Trophoblast cell (in vitro differentiated cells and primary cell): Measurements from ENCODE around the gene GLI2.

ENCODE experiments used
- DNase-seq, 2 donors: peaks; one replicate each; pipeline ENCODE4 v3.0.0-alpha.2; 2016
- H2AFZ ChIP-seq: 2 replicates; pipeline ENCODE4 v1.6.1; 2013; ENCODE audit warnings: low read length, moderate library complexity, mild to moderate bottlenecking; ENCODE audit not compliant: insufficient read depth, poor library complexity
- H2AK5ac ChIP-seq: 2 replicates; pipeline ENCODE4 v1.6.1; 2013; ENCODE audit warnings: mild to moderate bottlenecking, low read length
- H2BK120ac ChIP-seq: 2 replicates; pipeline ENCODE4 v1.6.1; 2013; ENCODE audit warnings: low read length, mild to moderate bottlenecking, moderate library complexity; ENCODE audit not compliant: insufficient read depth, poor library complexity
- H2BK12ac ChIP-seq: 2 replicates; pipeline ENCODE4 v1.6.1; 2013; ENCODE audit warnings: mild to moderate bottlenecking, low read length, moderate library complexity
- H2BK5ac ChIP-seq: 2 replicates; pipeline ENCODE4 v1.6.1; 2013; ENCODE audit warnings: low read length, low read depth, moderate library complexity, mild to moderate bottlenecking; ENCODE audit not compliant: poor library complexity
- H3K14ac ChIP-seq: 2 replicates; pipeline ENCODE4 v1.6.1; 2013; ENCODE audit warnings: mild to moderate bottlenecking, low read length
- H3K18ac ChIP-seq: 2 replicates; pipeline ENCODE4 v1.6.1; 2013; ENCODE audit warnings: mild to moderate bottlenecking, low read length
- H3K23ac ChIP-seq: 2 replicates; pipeline ENCODE4 v1.6.1; 2013; ENCODE audit warnings: low read length
- H3K27ac ChIP-seq: 2 replicates; pipeline ENCODE4 v1.5.1; 2013; ENCODE audit warnings: low read depth, mild to moderate bottlenecking, inconsistent platforms, low read length, moderate library complexity
- H3K27me3 ChIP-seq: 2 replicates; pipeline ENCODE4 v1.6.1; 2013; ENCODE audit warnings: inconsistent platforms, mild to moderate bottlenecking, low read length, moderate library complexity; ENCODE audit not compliant: insufficient read depth
- H3K36me3 ChIP-seq, 2 experiments: 1 replicate in 1 of 2; 2 replicates in 1 of 2; pipeline ENCODE4 v1.6.1; 2013; ENCODE audit warnings: low read length in 2 of 2, mild to moderate bottlenecking in 2 of 2, moderate library complexity in 1 of 2; ENCODE audit not compliant: insufficient read depth in 2 of 2, control insufficient read depth in 1 of 2
- H3K4ac ChIP-seq: 2 replicates; pipeline ENCODE4 v1.6.1; 2013; ENCODE audit warnings: low read depth, mild to moderate bottlenecking, low read length, moderate library complexity
- H3K4me1 ChIP-seq, 2 experiments: 1 replicate in 1 of 2; 2 replicates in 1 of 2; pipeline ENCODE4 v1.6.1; 2013; ENCODE audit warnings: low read length in 2 of 2, mild to moderate bottlenecking in 2 of 2, moderate library complexity in 1 of 2; ENCODE audit not compliant: insufficient read depth in 2 of 2, control insufficient read depth in 1 of 2
- H3K4me2 ChIP-seq: 2 replicates; pipeline ENCODE4 v1.6.1; 2013; ENCODE audit warnings: inconsistent platforms, mild to moderate bottlenecking, low read length, moderate library complexity
- H3K4me3 ChIP-seq: 2 replicates; pipeline ENCODE4 v1.5.1; 2013; ENCODE audit warnings: mild to moderate bottlenecking, low read depth, low read length, inconsistent platforms
- H3K79me1 ChIP-seq: one replicate; pipeline ENCODE4 v1.6.1; 2013; ENCODE audit warnings: low read length
- H3K79me2 ChIP-seq: 2 replicates; pipeline ENCODE4 v1.6.1; 2013; ENCODE audit warnings: low read length, mild to moderate bottlenecking; ENCODE audit not compliant: control insufficient read depth, insufficient read depth, poor library complexity
- H3K9ac ChIP-seq: 2 replicates; pipeline ENCODE4 v1.6.1; 2013; ENCODE audit warnings: mild to moderate bottlenecking, low read length
- H3K9me3 ChIP-seq: 2 replicates; pipeline ENCODE4 v1.6.1; 2013; ENCODE audit warnings: low read depth, mild to moderate bottlenecking, control low read depth, inconsistent platforms, low read length; ENCODE audit not compliant: insufficient read depth
- H4K12ac ChIP-seq: 2 replicates; pipeline ENCODE4 v1.6.1; 2013; ENCODE audit warnings: low read depth, mild to moderate bottlenecking, low read length, moderate library complexity
- H4K8ac ChIP-seq: 2 replicates; pipeline ENCODE4 v1.6.1; 2013; ENCODE audit warnings: low read depth, mild to moderate bottlenecking, low read length, moderate library complexity
- H4K91ac ChIP-seq: one replicate; pipeline ENCODE4 v1.6.1; 2013; ENCODE audit warnings: low read depth, mild to moderate bottlenecking, low read length, moderate library complexity
- WGBS: extraction: QIAGEN DNeasy Blood & Tissue Kit; methylation state at CpG from one replicate; pipeline ENCODE4 v1.1.7; 2013; ENCODE audit warnings: missing lambda C conversion rate; ENCODE audit not compliant: insufficient read length, insufficient coverage; ENCODE audit errors: extremely low coverage; 5-methylcytosine and 5-hydroxymethylcytosine counted together

GLI2 gene

GRCh38 chr2:120709608-120710041 is 26.0 kb upstream of the GLI2 start:
- Histone ChIP-seq H3K4me2 (no peak overlapping the region), H2BK12ac (no peak overlapping the region), H2AK5ac (no peak overlapping the region), H4K91ac (no peak overlapping the region), H3K9ac (no peak overlapping the region), H3K36me3 (no peaks in the 10 kb centered on the region), H3K4me1 (no peaks in the 10 kb centered on the region), H3K18ac (no peak overlapping the region), H4K8ac (no peak overlapping the region), H3K79me2 (no peaks in the 10 kb centered on the region), H2BK120ac (no peak overlapping the region), H3K4me3 (no peak overlapping the region), H3K14ac (no peak overlapping the region), H2BK5ac (no peak overlapping the region), H3K27ac (no peak overlapping the region), H3K4ac (no peak overlapping the region), H3K9me3 (no peaks in the 10 kb centered on the region), H3K79me1 (no peaks in the 10 kb centered on the region), H3K23ac (no peak overlapping the region), H3K27me3 (no peaks in the 10 kb centered on the region), H4K12ac (no peak overlapping the region), H2AFZ (no peak overlapping the region)
- no CpG with 5 or more reads among the region's 5 CpGs for WGBS
- no peak for DNase-seq

- Histone ChIP-seq H3K9ac (no peak overlapping the region), H2BK12ac (no peak overlapping the region), H3K18ac (no peak overlapping the region), H3K4me2 (no peak overlapping the region), H3K14ac (no peak overlapping the region), H2BK120ac (no peak overlapping the region), H4K91ac (no peak overlapping the region), H3K79me1 (no peaks in the 10 kb centered on the region), H2AFZ (no peak overlapping the region), H3K4me3 (no peak overlapping the region), H4K12ac (no peak overlapping the region), H2AK5ac (no peak overlapping the region), H3K9me3 (no peaks in the 10 kb centered on the region), H4K8ac (no peak overlapping the region), H3K4ac (no peak overlapping the region), H3K27me3 (no peaks in the 10 kb centered on the region), H3K23ac (no peak overlapping the region), H2BK5ac (no peak overlapping the region), H3K79me2 (no peaks in the 10 kb centered on the region), H3K27ac (no peak overlapping the region), H3K4me1 (no peaks in the 10 kb centered on the region), H3K36me3 (no peaks in the 10 kb centered on the region)
- no CpG with 5 or more reads among the region's 16 CpGs for WGBS
- no peak for DNase-seq
These were observed 25.4 kb upstream of the GLI2 start for GRCh38 chr2:120710256-120710655.

GRCh38 chr2:120711694-120712093 is 24.0 kb upstream of the GLI2 start:
- Histone ChIP-seq H3K23ac (no peak overlapping the region), H3K27ac (no peak overlapping the region), H2AFZ (no peak overlapping the region), H3K18ac (no peak overlapping the region), H3K4me1 (no peaks in the 10 kb centered on the region), H4K91ac (no peak overlapping the region), H2BK120ac (no peak overlapping the region), H3K36me3 (no peaks in the 10 kb centered on the region), H3K4me3 (peak overlapping the region; percentile 37), H3K79me2 (no peaks in the 10 kb centered on the region), H3K14ac (no peak overlapping the region), H2BK5ac (no peak overlapping the region), H3K4me2 (no peak overlapping the region), H3K9ac (no peak overlapping the region), H3K79me1 (no peaks in the 10 kb centered on the region), H4K8ac (no peak overlapping the region), H2AK5ac (no peak overlapping the region), H4K12ac (no peak overlapping the region), H3K9me3 (no peaks in the 10 kb centered on the region), H2BK12ac (no peak overlapping the region), H3K27me3 (no peaks in the 10 kb centered on the region), H3K4ac (no peak overlapping the region)
- DNase-seq: no peak
- WGBS: no CpG with 5 or more reads among the region's 5 CpGs

- H3K4me2 ChIP-seq: no peak overlapping the region
- no peak overlapping the region for H2AK5ac ChIP-seq
- H3K14ac ChIP-seq: no peak overlapping the region
- H3K4me3 ChIP-seq: peak overlapping the region; percentile 37
- H3K9me3 ChIP-seq: no peaks in the 10 kb centered on the region
- H4K91ac ChIP-seq: no peak overlapping the region
- no peak overlapping the region for H3K9ac ChIP-seq
- H2AFZ ChIP-seq: no peak overlapping the region
- H3K27ac ChIP-seq: no peak overlapping the region
- H3K23ac ChIP-seq: no peak overlapping the region
- H3K27me3 ChIP-seq: no peaks in the 10 kb centered on the region
- no peak for DNase-seq
- no peak overlapping the region for H3K18ac ChIP-seq
- no peak overlapping the region for H4K12ac ChIP-seq
- H3K36me3 ChIP-seq: no peaks in the 10 kb centered on the region
- no peak overlapping the region for H2BK120ac ChIP-seq
- H3K79me1 ChIP-seq: no peaks in the 10 kb centered on the region
- WGBS: no CpG with 5 or more reads among the region's 7 CpGs
- no peaks in the 10 kb centered on the region for H3K79me2 ChIP-seq
- no peak overlapping the region for H2BK5ac ChIP-seq
- H3K4ac ChIP-seq: no peak overlapping the region
- H2BK12ac ChIP-seq: no peak overlapping the region
- no peaks in the 10 kb centered on the region for H3K4me1 ChIP-seq
- H4K8ac ChIP-seq: no peak overlapping the region
These were observed 23.4 kb upstream of the GLI2 start for GRCh38 chr2:120712180-120712681.
